ENCODE data around the gene PPP1R3A.
"Not testable (repeated sequence)": the region's sequence is repeated elsewhere in the genome, so short reads cannot be mapped to it uniquely, and the experiment has no call there.

PPP1R3A gene, protein sequence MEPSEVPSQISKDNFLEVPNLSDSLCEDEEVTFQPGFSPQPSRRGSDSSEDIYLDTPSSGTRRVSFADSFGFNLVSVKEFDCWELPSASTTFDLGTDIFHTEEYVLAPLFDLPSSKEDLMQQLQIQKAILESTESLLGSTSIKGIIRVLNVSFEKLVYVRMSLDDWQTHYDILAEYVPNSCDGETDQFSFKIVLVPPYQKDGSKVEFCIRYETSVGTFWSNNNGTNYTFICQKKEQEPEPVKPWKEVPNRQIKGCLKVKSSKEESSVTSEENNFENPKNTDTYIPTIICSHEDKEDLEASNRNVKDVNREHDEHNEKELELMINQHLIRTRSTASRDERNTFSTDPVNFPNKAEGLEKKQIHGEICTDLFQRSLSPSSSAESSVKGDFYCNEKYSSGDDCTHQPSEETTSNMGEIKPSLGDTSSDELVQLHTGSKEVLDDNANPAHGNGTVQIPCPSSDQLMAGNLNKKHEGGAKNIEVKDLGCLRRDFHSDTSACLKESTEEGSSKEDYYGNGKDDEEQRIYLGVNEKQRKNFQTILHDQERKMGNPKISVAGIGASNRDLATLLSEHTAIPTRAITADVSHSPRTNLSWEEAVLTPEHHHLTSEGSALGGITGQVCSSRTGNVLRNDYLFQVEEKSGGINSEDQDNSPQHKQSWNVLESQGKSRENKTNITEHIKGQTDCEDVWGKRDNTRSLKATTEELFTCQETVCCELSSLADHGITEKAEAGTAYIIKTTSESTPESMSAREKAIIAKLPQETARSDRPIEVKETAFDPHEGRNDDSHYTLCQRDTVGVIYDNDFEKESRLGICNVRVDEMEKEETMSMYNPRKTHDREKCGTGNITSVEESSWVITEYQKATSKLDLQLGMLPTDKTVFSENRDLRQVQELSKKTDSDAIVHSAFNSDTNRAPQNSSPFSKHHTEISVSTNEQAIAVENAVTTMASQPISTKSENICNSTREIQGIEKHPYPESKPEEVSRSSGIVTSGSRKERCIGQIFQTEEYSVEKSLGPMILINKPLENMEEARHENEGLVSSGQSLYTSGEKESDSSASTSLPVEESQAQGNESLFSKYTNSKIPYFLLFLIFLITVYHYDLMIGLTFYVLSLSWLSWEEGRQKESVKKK

DNA sequence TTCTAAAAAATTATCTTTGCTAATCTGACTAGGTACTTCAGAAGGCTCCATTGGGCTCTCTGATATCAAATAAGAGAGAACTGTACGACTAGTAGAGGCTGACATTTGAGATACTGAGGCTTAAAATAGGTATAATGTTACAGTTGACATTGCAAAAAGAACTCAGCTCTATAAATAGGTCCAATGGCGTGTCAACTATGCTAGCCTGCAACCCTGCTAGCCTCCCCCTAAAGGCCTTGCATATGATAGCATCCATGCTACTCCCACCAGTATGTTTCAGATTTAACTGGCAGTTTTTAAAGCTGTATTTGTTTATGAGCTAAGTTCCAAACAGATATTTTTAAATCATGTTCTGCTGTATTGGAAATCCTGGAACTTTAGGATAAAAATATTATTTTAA is at the start of gene PPP1R3A:
Gene PPP1R3A (minus strand): TSS at position 64 of the 400 bp plus-strand sequence. CDS start 13 bp downstream, at position 51.
- DNase-seq, result no peak

DNA sequence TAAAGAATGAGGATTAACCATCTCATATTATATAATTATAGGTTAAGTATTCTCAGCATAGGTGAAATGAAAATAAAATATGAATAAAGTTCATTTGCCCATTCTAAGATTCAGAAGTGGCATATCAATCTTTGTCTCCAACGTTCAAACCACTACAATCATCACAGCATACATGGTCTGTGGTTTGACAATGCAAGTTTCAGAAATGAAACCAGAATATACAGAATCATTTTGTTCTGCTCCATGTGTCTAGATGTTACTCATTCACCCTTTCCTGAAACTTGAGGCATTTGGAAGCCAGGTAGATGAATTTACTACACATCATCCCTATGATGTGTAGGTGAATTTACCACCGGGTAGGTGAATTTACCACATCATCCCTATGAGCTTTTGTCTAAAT is 44.5 kb upstream of the PPP1R3A start:
- no peak for DNase-seq

DNA sequence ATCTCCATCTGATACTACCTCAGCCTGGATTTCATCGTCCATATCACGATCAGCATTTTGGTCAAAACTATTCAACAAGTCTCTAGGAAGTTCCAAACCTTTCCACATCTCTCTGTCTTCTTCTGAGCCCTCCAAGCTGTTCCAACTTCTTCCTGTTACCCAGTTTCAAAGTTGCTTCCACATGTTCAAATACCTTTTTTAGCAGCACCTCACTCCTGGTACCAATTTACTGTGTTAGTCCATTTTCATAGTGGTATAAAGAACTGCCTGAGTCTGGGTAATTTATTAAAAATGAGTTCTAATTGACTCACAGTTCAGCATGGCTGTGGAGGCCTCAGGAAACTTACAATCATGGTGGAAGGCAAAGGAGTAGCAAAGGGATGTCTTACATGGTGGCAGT is 41.1 kb upstream of the PPP1R3A start:
- DNase-seq, result no peak

DNA sequence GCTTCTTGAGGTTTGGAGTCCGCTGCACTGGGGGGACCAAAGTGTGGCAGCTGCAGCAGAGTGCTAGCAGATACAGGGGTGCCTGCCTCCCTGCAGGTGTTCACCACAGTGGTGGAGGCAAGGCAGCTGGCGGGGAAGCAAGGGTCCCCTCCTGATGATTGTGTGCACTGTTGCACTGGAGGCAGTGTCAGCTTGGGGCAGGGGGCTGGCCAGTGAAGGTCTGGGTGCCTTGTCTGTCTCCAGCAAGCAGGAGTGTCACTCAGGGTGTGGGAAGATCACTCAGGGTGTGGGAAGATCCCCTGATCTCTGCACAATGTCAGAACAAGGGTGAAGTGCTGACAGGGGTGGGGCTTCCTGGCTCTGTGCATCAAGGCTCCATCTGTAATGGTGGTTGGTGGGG is 36.3 kb upstream of the PPP1R3A start:
- no peak for DNase-seq

DNA sequence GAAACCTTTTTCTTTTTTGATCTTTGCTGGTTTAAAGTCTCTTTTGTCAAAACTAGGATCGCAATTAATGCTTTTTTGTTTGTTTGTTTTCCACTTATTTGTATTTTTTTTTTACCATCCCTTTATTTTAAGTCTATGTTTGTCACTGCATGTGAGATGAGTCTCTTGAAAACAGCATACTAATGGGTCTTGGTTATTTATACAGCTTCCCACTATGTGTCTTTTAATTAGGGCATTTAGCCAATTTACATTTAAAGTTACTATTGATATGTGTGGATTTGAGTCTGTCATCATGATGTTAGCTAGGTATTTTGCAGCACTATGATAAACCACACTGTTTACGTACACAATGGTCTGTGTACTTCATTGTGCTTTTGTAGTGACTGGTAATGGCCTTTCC is 34.7 kb upstream of the PPP1R3A start:
- no peak for DNase-seq

DNA sequence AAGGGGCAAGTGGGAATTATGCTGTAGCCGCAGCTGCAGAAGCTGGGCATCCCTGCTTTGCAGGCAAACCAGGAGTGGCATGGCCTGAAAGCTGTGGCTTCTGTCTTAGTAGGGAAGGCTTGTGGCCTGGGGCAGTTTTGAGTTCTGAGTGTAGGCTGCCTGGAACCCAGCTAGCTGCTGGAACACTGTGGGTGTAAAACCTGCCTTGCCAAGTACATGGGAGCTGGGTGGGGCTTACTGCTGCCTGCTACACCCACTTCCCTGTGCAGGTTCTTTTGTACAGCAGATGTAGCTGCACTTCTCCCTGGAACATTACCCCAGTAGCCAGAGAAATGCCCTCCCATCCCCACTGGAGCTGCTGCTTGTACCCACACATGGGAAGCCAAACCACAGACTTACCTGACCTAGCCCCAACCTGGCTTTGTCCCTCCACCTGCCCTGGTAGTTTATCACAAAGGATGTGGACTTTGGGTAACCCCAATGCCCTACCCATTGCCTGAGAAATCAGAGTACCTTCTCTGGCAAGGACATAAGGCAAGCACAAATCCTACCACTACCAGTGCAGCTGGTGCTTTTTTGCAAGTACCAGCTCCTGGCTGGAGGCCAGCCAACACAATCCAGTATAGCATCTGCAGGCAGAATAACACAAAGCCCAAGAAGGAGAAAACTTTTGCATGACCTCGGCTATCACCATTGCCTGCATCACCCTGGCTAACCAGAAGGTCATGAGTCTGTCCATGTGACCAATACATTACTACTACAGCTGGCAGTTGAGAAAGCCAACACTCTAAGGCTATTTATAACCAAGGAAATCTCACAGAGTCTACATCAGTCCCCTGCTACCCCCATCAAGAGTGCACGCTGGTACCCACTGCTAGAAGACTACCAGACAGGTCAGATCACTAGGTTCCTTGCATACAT is 26.5 kb upstream of the PPP1R3A start:
- peak; percentile 66 for DNase-seq

DNA sequence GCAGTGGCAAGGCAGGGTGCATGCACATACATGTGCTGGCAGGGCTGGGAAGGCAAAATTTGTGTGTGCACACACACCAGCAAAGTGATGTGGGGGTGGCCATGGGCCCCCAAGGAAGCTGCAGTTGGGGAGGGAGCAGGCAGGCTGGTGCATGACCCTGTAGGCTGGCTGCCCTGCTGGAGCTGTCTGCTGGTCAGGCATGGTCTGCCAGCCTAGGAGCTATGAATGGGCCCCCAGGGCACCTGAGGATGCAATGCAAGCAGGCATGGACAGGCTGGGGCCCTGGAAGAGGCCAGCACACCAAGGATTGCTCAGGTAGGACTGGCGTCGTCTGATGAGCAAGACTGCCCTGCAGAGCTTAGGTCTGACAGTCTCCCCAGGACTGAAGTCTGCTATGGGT is 18.2 kb upstream of the PPP1R3A start:
- DNase-seq, result no peak

DNA sequence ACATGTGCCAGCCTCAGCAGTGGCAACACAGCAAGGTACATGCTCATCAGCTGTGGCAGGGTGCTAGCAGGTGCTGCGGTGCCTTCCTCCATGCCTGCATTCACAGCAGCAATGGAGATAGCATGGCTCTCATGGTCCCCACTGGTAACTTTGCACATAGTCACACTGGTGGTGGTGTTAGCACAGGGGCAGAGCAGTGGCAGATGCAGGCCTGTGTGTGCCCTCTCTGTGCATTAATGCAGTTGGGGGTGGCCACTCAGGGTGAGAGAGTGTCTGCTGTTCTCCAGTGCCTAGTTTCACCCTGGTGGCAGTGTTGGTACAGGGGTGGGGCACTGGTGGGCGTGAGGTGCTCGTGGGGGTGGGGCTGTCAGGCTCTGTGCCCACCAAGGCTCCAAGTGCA is 17.7 kb upstream of the PPP1R3A start:
- no peak for DNase-seq

DNA sequence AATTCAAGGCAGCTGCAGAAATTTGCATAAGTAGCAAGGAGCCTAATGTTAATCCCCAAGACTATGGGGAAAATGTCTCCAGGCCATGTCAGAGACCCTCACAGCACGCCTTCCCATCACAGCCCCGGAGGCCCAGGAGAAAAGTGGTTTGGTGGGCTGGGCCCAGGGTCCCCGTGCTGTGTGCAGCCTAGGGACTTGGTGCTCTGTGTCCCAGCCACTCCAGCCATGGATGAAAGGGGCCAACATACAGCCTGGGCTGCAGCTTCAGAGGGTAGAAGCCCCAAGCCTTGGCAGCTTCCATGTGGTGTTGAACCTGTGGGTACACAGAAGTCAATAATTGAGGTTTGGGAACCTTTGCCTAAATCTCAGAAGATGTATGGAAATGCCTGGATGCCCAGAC is 10.6 kb upstream of the PPP1R3A start:
- not testable (repeated sequence) for DNase-seq

DNA sequence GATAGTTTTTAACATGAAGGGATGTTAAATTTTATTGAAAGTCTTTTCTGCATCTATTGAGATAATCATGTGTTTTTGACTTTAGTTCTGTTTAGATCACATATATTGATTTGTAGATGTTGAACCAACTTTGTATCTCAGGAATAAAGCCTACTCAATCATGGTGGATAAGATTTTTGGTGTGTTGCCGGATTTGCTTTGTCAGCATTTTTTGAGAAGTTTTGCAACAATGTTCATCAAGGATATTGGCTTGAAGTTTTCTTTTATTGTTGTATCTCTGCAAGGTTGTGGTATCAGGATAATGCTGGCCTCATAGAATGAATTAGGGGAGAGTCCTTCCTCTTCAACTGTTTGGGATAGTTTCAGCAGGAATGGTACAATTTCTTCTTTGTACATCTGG is 9.3 kb upstream of the PPP1R3A start:
- DNase-seq, result no peak

DNA sequence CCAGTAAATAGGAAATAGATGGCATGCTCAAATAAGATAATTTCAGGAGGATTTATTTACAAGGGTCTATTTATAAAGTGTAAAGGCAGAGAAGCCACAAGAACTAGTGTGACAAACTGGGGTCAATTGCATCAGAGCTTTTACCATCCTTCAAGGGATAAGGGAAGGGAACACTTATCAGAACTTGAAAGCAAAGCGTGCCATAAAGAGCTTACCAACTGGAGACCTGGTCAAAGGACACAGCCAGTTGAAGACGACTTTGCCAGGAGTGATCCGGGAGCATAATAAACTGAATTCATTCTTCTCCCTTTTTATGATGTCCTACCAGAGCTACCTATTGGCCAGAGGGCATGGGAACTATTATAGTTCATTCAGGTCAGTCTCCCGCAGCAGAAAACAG is 3.2 kb upstream of the PPP1R3A start:
- no peak for DNase-seq

DNA sequence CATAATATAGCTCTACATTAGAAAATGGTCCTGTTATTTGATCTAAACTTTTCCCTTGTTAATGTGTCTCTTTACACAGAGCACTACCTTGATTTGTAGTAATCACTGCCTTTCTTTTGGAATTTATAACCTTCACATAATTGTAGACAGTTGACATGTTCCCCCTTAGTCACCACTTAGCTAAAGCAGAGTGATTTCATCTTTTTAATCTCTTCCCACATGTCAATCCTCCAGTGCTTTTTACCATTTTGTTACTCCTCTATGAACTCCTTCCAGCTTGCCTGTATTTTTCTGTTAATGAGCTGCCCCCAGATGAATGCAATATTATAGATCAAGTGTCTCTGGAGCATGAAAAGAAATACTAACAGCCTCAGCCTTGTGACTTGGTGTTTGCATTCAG is 2.6 kb upstream of the PPP1R3A start:
- DNase-seq, result no peak

DNA sequence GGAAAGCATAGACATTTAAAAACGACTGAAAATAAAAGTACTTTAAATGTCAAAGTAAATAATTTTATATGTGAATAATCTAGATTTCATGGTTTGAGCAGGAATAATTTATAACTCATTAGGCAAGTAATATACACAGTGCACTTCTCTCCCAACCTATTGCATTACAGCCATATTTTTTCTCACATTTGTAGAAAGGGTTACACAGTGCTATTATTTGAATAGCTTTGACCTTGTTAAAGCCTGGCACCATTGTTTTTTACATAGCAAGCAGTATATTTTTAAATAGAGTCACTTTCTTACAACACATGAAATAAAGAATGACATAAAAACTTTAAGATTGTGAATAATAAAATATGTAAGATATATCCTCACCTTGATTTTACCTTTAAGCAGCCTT is 969 bp downstream of the PPP1R3A start:
- no peak for DNase-seq

DNA sequence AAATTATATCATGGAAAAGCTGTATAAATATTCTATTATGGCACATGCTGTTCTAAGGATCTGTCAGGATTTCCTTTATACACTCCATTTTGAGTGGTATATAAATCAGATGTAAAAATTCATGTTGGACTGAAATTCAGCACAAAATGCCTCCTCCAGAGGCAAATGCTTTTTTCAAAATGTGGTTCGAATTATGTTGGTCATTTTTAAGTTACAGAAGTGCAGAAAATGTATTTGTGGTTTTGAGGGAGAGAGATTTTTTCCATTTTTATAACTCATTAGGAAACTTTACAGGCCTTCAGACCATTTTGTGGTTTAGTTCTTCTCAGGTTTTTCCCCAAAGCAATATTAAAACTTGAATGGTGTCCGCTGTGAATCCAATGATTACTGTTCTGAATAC is 2.9 kb downstream of the PPP1R3A start:
- DNase-seq, result no peak

DNA sequence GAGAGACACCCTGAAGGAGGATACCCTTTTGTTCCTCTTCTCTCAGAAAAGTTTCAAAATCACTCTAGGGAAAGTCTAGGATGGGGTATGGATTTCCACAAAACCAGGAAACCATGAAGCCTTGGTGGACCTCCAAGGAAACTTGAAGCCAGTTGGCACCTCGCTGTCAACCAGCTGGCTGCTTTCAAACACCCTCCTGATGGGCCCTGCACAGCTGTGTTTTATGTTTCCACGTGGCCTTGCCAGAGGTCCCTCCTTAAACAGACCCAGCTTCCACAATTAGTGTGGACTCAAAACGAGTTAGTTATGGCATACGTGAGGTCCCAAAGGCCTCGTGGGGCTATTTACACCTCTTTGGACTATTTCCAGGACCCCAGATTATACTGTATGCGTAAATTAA is 5.9 kb downstream of the PPP1R3A start:
- no peak for DNase-seq

DNA sequence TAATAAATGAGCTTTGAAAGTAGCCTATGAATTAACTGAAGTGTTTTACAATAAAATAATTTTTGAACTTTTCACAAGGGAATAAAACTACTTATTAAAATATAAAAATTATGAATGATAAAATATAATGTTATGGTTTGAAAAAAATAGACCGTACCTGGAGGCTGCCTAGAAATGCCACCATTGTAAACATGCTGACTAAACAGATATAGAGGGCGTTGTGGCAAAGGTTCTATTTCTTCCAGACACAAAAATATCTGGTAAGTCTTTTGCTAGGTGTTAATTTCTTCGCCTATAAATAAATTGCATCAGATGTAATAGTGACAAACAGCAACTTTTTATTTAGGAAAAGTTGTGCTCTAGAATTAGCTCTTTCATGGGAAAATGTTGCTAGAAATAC is 11.2 kb downstream of the PPP1R3A start:
- no peak for DNase-seq

DNA sequence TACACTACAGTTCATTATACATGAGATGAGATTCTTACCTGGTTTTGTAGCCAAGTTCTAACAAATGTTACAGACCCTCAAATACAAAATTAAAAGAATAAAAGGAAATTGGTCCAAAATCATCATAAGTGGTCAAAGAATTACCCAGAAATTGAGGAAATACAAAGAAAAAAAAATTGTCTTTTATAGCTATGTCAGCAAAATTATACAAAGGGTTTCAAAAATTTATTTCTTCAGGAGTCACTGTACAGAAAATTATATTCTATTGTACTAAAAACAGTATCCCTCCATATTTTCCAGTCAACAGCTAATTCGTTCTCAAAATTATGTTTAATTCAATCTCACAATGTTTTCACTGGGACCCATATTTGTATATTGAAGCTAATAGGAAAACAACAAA is 14.3 kb downstream of the PPP1R3A start:
- DNase-seq, result no peak

DNA sequence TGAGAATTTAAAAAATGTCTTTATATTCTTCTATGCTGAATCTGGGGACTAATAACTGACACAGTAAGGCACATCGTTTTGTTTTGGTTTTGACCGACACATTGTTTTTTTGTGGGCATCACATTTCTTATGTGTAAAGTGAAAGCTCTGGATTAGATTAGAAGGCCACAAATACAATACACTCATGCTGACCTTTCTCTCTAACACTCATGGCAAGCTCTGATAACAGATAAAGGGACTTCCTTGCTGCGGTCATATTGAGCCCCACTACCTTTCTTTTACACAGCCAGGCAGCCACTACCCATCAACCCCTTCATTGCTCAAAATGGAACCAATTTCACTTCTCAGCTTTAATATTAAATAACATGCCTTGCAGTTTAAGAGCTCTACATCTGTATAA is 26.0 kb downstream of the PPP1R3A start:
- no peak for DNase-seq

DNA sequence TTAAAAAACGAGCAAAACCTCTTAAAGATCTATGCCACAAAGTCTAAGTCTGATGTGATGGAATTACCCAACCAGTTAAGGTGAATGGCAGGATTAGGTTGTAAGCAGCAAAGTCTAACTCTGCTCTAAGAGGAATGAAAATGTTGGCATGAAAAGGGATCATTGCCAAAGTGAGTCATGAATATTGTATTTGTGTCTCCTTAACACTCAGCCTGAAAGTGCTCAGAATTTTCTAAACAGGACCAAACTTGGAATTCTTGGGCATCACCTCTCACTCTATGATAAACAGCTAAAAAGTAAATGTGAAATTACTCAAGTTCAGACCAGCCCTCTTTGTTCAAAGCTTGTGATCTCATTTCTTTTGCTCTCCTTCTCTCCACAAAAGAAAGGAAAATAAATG is 27.0 kb downstream of the PPP1R3A start:
- DNase-seq, result no peak

DNA sequence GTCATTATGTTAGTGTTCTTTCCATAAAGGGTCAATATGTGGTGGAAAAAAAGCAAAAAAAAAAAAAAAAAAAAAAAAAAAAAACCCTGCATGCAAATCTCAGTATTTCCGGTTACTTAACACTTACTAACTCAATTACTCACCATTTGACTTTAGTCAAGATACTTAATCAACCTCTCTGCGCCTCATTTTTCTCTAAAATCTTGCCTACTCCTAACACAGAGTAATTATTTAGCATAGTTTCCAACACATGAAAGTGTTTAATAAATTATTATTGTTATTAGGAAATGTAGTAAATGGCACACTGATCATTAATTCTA is 27.8 kb downstream of the PPP1R3A start:
- no peak for DNase-seq

DNA sequence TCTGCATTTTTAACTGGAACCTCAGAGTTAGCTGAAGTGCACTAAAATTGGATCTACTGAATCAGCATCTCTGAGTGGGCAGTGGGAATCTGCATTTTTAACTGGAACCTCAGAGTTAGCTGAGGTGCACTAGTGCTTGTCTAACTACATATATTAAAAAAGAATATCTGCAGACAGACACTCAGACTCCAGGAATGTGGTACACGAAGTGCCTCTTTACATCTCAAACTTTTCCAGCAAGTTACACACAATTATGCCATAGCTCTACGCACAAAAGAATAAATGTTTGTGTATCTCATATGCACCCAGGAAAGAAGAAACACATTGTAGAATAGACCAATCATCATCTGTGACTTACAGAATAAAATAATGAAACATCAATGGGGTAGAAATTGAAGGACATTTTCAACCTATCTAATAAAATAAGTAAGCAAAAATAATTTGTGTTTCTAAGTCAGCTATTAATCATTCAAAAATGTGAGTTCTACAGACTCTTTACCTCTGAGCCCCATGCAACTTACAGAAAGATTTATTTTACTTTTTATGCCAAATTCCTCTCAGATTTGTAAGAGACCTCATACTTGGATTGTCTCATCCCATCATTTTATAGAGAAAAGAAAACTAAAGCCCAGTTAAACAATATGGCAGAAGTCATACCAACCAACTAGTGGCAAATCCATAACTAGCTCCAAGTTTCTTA is 28.3 kb downstream of the PPP1R3A start:
- DNase-seq, result no peak

DNA sequence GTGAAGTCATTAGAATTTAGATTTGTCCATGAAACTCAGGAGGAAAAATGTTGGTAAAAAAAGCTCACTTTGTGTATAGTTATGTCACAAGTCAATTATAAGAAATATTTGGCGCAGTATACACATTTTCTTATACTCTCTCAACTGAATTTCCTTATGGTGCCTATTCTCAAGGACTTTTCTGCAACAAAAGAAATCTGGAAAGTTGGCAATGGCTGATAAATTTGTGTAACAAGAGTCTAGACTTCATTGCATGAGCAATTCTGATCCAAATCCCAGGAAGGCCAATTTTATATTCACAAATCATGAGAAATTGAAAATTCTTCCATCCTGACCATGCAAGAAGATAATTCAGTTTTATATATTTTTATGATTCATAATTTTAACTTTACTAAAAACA is 35.7 kb downstream of the PPP1R3A start:
- DNase-seq, result no peak

Measured in islet precursor cell (in vitro differentiated cells).